ENCODE results near the gene FAM24A.

Gene FAM24A

DNA sequence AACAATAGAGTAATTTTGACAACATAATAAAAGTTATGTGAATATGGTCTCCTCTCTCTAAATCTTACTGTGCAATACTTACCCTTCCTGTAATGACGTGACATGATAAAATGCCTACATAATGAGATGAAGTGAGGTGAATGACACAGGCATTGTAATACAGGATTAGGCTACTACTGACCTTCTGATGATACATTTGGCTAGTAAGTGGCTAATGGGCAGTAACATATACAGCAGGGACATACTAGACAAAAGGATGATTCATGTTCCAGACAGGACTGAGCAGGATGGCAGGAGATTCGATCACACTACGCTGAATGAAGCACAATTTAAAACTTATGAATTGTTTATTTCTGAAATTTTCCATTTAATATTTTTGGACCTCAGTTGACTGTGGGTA, 38.9 kb downstream of the FAM24A start:
- no peak overlapping the region for H3K9ac ChIP-seq (ENCODE audit: low read length)
- H3K36me3 ChIP-seq (ENCODE audit: control insufficient read depth, insufficient read depth, low read length), result no peaks in the 10 kb centered on the region
- no peak overlapping the region for H3K4me3 ChIP-seq (ENCODE audit: low read length)
- H3K27ac ChIP-seq (ENCODE audit: low read depth, low read length), result no peak overlapping the region
- H3K27me3 ChIP-seq (ENCODE audit: control insufficient read depth, insufficient read depth, low read length), result no peaks in the 10 kb centered on the region
- H3K4me1 ChIP-seq (ENCODE audit: control insufficient read depth, insufficient read depth, low read length), result peaks cover 4% of the 10 kb centered on the region

DNA sequence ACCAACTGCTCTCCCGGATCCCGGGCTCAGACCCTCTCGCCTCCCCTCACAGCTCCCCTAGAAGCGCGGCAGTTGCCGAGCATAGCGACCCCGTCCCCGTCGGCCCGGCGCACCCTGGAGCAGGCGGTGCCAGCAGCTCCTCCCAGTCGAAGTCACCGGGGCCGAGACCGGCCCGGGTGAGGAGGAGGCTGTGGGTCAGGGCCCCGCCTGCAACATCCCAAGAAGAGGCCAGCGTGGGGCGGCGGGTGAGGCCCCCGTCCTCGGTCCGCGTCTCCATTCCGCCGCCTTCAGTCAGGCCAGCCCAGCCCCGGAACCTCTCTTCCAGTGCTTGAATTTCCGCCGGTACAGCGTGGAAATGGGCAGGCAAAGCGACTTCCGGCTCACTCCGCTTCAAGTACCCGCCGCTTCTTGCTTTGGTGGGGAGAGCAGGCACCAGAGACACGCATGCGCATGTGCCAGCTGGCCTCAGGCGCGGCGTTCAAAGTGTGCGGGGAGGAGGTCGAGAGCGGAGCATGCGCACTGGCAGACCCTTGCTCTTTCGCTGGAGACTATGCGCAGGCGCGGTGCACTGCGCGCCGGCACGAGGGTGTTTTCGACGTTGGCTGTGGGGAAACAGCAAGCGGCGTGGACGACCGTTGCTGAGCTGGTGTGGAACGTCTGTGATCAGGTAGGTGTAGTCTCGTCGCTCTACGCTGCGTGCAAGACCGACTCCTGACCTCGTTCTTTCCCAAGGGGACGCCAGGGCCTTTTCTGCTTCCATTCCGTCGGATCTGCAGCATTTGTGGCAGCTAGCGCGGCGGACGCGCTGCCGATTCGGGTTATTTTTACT, 43.7 kb downstream of the FAM24A start, which contains the start of gene C10orf88:
TSS of gene C10orf88 (minus strand) at position 326 of the 829 bp plus-strand sequence. CDS start at position 277, 49 bp downstream.
- Histone ChIP-seq H3K27me3 (ENCODE audit: control insufficient read depth, insufficient read depth, low read length) (no peaks in the 10 kb centered on the region), H3K9ac (ENCODE audit: low read length) (peak within 1 kb of the TSS; percentile 42), H3K36me3 (ENCODE audit: control insufficient read depth, insufficient read depth, low read length) (no peaks in the 10 kb centered on the region), H3K4me3 (ENCODE audit: low read length) (peak within 1 kb of the TSS; percentile 84), H3K27ac (ENCODE audit: low read depth, low read length) (peak within 1 kb of the TSS; percentile 61), H3K4me1 (ENCODE audit: control insufficient read depth, insufficient read depth, low read length) (peaks cover 4% of the 10 kb centered on the region)

DNA sequence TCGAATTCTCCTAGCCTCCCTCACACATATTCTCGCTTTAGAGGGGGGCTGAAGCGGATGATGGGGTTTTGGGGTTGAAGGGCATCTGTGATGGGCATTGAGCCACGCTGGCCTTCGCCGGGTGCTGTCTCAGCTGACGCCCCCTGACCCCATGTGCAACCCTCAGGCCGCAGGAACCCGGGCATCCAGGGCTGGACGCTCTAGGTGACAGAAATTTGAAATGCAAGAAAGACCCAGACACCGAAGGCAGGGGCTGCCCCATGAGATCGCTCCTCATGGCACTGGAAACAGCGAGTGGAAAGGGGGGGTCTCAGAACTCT, 44.3 kb downstream of the FAM24A start:
- Histone ChIP-seq H3K9ac (ENCODE audit: low read length) (no peak overlapping the region), H3K36me3 (ENCODE audit: control insufficient read depth, insufficient read depth, low read length) (no peaks in the 10 kb centered on the region), H3K4me1 (ENCODE audit: control insufficient read depth, insufficient read depth, low read length) (peaks cover 4% of the 10 kb centered on the region), H3K4me3 (ENCODE audit: low read length) (peak overlapping the region; percentile 84), H3K27me3 (ENCODE audit: control insufficient read depth, insufficient read depth, low read length) (no peaks in the 10 kb centered on the region), H3K27ac (ENCODE audit: low read depth, low read length) (no peak overlapping the region)

DNA sequence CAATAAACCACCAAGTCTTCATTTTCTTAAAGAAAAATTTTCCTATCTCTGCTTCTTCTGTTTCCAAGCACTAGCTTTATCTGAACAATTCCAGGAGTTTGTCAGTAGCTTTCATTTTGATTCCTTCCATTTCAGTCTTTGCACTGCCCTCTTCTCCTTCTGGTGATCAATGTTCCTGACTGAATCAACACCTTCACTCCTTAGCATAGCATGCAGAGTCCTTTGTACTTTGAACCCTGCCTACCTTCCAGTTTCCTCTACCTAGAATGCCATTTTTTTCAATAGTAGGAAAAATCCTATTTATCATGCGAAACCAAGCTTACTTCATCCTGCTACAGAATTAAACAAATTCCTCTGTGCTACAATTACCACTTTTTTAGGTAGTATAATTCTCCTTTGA, 45.5 kb downstream of the FAM24A start:
- Histone ChIP-seq H3K4me1 (ENCODE audit: control insufficient read depth, insufficient read depth, low read length) (peaks cover 4% of the 10 kb centered on the region), H3K27me3 (ENCODE audit: control insufficient read depth, insufficient read depth, low read length) (no peaks in the 10 kb centered on the region), H3K36me3 (ENCODE audit: control insufficient read depth, insufficient read depth, low read length) (no peaks in the 10 kb centered on the region), H3K27ac (ENCODE audit: low read depth, low read length) (no peak overlapping the region), H3K9ac (ENCODE audit: low read length) (no peak overlapping the region), H3K4me3 (ENCODE audit: low read length) (no peak overlapping the region)

DNA sequence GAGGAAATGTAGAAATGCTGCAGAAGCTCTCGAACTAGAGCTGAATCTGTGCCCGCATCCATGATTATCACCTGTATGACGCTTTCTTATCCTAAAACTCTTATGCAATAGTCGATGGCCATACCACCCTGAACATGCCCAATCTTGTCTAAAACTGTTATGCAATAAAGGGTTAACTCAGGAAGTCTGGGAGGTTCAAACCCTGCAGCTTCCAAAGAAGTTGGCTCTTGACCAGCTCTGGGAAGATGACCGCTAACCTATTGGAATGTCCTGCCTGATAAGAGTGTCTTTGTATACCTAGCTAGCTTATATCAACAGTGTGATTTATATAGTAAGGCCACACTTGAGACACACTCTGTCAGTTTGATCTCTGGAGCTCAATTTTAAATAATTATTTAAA, 47.1 kb downstream of the FAM24A start:
- no peak overlapping the region for H3K27ac ChIP-seq (ENCODE audit: low read depth, low read length)
- peaks cover 4% of the 10 kb centered on the region for H3K4me1 ChIP-seq (ENCODE audit: control insufficient read depth, insufficient read depth, low read length)
- no peaks in the 10 kb centered on the region for H3K27me3 ChIP-seq (ENCODE audit: control insufficient read depth, insufficient read depth, low read length)
- no peak overlapping the region for H3K9ac ChIP-seq (ENCODE audit: low read length)
- H3K4me3 ChIP-seq (ENCODE audit: low read length), result no peak overlapping the region
- no peaks in the 10 kb centered on the region for H3K36me3 ChIP-seq (ENCODE audit: control insufficient read depth, insufficient read depth, low read length)

DNA sequence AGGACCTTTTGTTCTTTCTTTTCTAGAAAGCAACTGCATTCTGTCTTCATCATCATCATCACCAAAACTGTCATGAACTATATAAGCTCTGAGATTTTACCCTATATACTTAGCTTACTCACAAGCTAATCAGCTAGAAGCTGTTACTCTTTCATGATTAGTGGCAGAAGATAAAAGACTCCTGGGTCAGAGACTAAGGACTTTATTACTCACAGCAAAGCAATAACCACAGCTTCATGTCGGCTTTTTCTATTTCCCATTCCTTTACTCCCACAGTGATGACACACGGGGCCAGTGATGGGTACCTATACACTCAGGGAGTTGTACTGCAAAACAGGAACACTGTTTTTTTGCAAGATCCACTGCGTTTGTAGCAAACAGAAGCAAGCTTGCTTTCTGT, 52.0 kb downstream of the FAM24A start:
- H3K4me3 ChIP-seq (ENCODE audit: low read length), result no peak overlapping the region
- H3K9ac ChIP-seq (ENCODE audit: low read length), result no peak overlapping the region
- H3K36me3 ChIP-seq (ENCODE audit: control insufficient read depth, insufficient read depth, low read length), result no peaks in the 10 kb centered on the region
- H3K4me1 ChIP-seq (ENCODE audit: control insufficient read depth, insufficient read depth, low read length), result no peaks in the 10 kb centered on the region
- no peaks in the 10 kb centered on the region for H3K27me3 ChIP-seq (ENCODE audit: control insufficient read depth, insufficient read depth, low read length)
- no peak overlapping the region for H3K27ac ChIP-seq (ENCODE audit: low read depth, low read length)
